ENCODE results near the gene HDAC7. TPM values are rescaled to one million over a fixed set of nuclear protein-coding genes. Genes with fewer than 3 reads are reported as not detected.

The HDAC7 gene
- total RNA-seq, 1 donor from 2014 or later: 31.7 TPM

DNA sequence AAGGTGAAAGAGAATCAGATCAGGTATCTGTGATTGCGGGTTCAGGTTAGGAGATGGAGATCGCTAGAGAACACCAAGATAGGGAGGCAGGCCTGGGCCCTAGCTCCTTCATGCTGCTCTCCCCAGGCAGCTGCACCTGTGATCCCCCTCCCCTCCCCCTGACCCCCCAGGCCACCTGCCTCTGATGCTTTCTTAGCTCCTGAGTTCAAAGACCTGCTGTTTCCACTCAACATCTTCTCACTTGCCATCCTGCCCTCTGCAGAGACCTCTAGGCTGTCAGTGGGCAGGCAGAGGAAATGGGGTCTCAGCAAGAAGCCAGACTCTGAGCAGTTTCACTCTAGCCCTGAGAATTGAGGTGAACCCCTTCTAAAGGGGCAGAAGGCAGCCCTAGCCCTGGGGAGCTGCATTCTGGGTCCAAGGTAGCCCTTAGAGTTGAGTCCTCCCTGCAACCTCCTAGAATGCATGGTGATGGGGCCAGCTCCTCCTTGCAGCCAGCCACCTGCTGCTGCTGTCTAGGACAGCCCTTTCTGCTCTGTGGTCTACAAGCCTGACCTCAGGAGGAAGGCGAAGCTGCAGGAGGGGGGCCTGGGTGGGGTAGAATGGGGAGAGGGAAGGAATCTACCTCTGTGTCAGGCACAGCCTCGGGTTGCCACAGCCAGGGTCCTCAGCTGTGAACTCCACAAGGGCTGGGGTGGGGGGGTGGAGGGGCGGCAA lies 53.0 kb downstream of the HDAC7 start:
- DNase-seq (ENCODE audit: low read depth in 2 of 2): no peak

- DNase-seq (ENCODE audit: low read depth in 2 of 2): no peak
Measured at GRCh38 chr12:47763481-47764346, 56.0 kb downstream of the HDAC7 start.

DNA sequence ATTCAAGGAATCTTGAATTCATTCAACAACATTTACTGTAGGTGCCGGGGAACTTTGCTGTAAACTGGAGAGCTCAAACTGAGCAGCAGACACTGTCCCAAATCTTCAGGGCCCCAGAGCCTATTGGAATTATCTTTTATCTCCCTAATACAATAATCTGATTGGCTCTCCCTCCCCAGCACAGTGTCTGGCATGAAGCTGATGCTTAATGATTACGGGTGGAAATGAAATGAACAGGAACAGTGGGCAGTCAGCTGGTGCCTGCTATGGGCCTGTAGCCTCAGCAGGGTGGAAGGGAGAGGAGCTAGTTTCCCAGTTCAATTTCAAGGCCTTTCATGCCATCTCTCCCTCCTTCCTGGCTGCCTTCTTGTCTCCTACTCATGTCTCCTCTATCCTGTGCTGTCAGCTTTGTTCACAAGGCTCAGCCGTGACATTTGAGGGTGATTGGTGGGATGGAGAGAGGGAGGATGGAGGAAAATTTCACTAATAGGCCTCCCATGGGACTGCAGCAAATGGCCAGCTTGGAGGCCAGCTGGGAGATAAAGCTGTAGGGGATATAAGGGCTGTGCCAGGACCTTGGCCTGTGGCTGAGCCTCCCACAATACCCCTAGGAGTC lies 56.7 kb downstream of the HDAC7 start:
- DNase-seq (ENCODE audit: low read depth in 2 of 2): no peak

DNA sequence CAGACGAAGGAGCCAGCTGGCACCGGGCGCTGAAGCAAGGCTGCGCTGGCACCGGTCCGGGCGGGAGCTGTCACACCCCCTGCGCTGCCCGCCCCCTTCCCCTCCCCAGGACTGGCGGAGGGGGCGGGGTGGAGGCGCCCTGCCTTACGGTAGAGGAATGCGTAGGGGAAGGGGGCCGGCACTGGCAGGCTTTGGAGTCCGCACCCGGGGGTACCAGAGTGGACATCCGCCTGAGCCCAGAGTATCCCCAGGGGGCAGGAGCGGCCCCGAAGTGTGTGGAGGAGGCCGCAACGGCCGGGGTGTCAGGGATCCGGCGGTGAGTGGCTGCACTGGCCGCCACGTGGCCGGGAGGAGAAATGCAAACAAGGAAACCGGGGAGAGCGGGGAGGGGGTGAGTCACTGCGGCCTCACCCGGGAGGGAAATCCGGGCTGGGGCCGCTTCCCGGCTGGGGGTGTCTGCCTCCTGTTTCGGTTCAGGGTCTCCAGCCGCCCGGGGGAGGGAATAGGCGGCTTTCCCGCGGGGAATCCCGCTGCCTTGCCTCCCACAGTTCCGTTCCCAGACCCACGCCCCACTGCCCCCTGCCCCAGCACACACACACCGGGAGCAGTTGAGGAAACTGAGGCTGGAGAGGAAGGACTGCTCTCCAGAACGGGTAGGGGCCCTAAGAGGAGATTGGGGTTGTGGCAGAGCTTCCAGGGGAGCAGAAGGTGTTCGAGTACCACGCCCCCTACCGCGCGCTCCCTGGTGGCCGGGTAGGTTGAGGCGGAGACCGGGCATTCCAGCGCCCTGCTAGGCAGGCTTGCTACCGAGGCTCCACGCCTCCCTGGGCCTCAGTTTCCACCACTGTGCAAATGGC lies 60.6 kb downstream of the HDAC7 start, which contains the start of gene RAPGEF3:
Gene RAPGEF3, minus strand, starts transcription at position 47 of the 857 bp plus-strand sequence. CDS start 324 bp downstream, outside the sequence.
- DNase-seq (ENCODE audit: low read depth in 2 of 2): peak; percentile 94 to 95

- no peak for DNase-seq (ENCODE audit: low read depth in 2 of 2)
Measured at GRCh38 chr12:47758584-47758833, 61.2 kb downstream of the HDAC7 start.

- DNase-seq (ENCODE audit: low read depth in 2 of 2): peak in 1 of 2 donors; percentile 63
Measured at GRCh38 chr12:47757840-47758583, 61.7 kb downstream of the HDAC7 start.

DNA sequence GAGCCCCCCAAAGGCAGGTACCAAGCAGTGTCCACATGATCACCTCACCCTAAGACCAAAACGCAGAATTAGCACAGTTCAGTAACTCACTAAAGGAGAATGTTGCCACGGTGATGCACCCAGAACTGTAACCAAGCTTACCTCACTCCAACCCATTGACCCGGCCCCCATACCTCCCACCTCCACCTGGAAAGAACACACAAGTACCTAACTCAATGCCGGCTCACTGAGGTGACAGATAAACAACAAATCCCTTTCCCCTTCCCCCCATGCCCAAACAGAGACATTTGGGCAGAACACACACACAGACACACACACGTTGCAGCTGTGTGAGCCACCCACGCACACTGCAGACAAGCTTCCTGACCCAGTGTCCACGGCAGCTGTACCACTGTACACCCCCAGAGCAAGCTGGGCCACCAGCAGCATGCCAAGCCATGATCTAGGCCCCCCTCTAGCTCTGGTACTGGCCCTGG lies 62.3 kb downstream of the HDAC7 start:
- DNase-seq (ENCODE audit: low read depth in 2 of 2): peak; percentile 45 to 47

GRCh38 chr12:47755655-47756562 lies 63.8 kb downstream of the HDAC7 start:
- DNase-seq (ENCODE audit: low read depth in 2 of 2): no peak

- peak in 1 of 2 donors; percentile 25 for DNase-seq (ENCODE audit: low read depth in 2 of 2)
Measured at GRCh38 chr12:47754881-47755280, 64.8 kb downstream of the HDAC7 start.

- no peak for DNase-seq (ENCODE audit: low read depth in 2 of 2)
Measured at GRCh38 chr12:47754126-47754525, 65.6 kb downstream of the HDAC7 start.

GRCh38 chr12:47753021-47754001 lies 66.4 kb downstream of the HDAC7 start:
- DNase-seq (ENCODE audit: low read depth in 2 of 2): peak; percentile 52 to 68

- DNase-seq (ENCODE audit: low read depth in 2 of 2): peak in 1 of 2 donors; percentile 35
Measured at GRCh38 chr12:47752552-47752951, 67.2 kb downstream of the HDAC7 start.

- no peak for DNase-seq (ENCODE audit: low read depth in 2 of 2)
Measured at GRCh38 chr12:47752121-47752520, 67.6 kb downstream of the HDAC7 start.

GRCh38 chr12:47751561-47751960 lies 68.1 kb downstream of the HDAC7 start:
- DNase-seq (ENCODE audit: low read depth in 2 of 2): no peak

DNA sequence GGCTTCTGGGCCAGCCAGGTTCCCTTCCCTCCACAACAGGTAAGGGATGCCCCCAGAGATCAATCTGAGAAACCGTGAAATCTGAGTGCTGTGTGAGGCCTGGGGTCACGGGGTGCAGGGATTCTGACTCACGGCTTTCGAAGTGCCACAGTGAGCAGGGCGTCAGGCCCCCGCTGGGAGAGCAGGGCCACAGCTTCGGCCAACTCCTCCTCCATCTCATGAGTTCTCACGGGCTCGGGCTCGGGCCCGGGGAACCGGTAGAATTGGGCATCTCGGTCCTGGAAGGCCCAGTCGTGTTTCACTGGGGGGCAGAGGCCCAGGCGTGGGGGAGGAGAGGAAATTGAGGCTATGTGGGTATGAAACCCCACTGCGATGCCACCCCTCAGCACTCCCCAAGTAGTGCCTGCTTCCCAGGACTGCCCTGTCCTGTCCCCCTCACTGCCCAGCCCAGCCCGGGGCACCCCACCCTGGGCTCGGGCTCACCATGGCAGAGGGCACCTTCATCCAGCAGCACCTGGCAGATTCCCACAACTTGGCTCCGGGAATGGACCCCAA lies 68.7 kb downstream of the HDAC7 start:
- DNase-seq (ENCODE audit: low read depth in 2 of 2): no peak

DNA sequence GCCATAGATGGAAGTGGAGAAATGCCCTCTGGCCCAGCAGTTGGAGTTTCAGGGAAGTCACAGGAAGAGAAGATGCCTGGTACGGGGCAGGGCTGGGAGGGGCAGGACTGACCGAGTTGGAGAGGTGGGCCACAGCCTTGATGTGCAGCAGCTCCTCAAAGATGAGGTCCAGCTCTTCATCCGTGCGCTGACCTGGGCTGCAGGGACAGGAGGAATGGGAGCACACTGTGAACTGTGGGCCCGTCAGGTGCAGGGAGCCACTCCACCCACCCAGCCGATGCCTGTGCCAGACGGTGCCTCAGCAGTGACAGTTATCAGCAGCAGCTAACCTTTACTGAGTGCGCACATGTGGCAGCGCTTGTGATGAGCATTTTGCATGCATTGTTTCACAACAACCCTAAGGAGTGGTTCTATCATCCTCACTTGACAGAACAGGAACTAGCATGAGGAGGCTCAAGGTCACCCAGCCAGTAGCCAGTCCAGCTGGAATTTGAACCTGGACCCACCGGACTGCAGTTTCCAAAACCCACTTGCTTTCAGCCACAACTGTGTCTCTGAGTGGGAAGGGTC lies 69.4 kb downstream of the HDAC7 start:
- DNase-seq (ENCODE audit: low read depth in 2 of 2): no peak

DNA sequence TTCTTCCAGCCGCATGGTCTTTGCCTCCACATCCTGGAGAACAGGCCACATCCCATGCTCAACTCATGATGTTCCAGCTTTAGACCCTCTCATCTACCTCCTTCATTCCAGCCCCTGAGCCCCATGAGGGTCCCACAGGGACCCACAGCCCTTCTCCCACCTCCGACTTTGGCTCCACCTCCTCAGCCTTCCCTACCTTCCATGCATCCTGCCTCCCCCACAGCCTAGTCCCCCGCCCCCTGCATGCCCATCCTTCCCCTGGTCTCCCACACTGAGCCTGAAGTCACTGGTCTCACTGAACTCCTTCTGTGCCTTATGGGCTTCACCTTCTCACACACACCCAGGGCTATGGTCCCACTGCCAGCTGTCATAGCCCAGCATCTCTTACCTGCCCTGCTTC lies 70.8 kb downstream of the HDAC7 start:
- DNase-seq (ENCODE audit: low read depth in 2 of 2): no peak

GRCh38 chr12:47748507-47748828 lies 71.2 kb downstream of the HDAC7 start:
- no peak for DNase-seq (ENCODE audit: low read depth in 2 of 2)
